Measurements from ENCODE around the gene FGF18. TPM values are rescaled to one million over a fixed set of nuclear protein-coding genes. Genes with fewer than 3 reads are reported as not detected.

Gene FGF18
- total RNA-seq, 1 experiment from 2014 or later: 1.7 TPM

GRCh38 chr5:171463862-171464229 lies 44.4 kb downstream of the FGF18 start:
- BruUV-seq (replicated peaks): no TSS peak
- Histone ChIP-seq H3K4me3 (ENCODE audit: low read depth in 2 of 2, low read length in 2 of 2) (no peak overlapping the region), H3K27ac (ENCODE audit: low read length) (no peak overlapping the region), H3K36me3 (ENCODE audit: control insufficient read depth, insufficient read depth, low read length) (no peaks in the 10 kb centered on the region), H3K9me3 (ENCODE audit: control insufficient read depth, insufficient read depth, low read depth, low read length) (no peaks in the 10 kb centered on the region), H3K27me3 (ENCODE audit: control insufficient read depth, insufficient read depth, low read length) (no peaks in the 10 kb centered on the region; the same call in 1 of the 2 replicates), H3K4me1 (ENCODE audit: control insufficient read depth, insufficient read depth, low read length) (no peaks in the 10 kb centered on the region)
- DNase-seq (ENCODE audit: low read depth, low spot score) (no peak), ATAC-seq (no peak)
- intact Hi-C loops (cut with micrococcal nuclease; ENCODE audit: unreplicated experiment): no loop called here
- CTCF ChIA-PET: no interaction called here
- POLR2A ChIA-PET: no interaction called here
- in situ Hi-C loops (cut with HindIII; ENCODE audit: low pct_unique_long_range_greater_than_20kb, low sequenced_read_pairs): no loop called here
- TF ChIP-seq POLR2AphosphoS5 (IDR thresholded peaks at IDR 0.05; ENCODE audit: low read depth, low read length) (no peak), REST (IDR thresholded peaks at IDR 0.05; ENCODE audit: insufficient read depth in 1 of 2, low read depth in 2 of 2, low read length in 1 of 2) (no peak), CTCF (IDR thresholded peaks at IDR 0.05) (no peak)

GRCh38 chr5:171464829-171465228 lies 45.4 kb downstream of the FGF18 start:
- in situ Hi-C loops (cut with HindIII; ENCODE audit: low pct_unique_long_range_greater_than_20kb, low sequenced_read_pairs): no loop called here
- Histone ChIP-seq H3K27me3 (ENCODE audit: control insufficient read depth, insufficient read depth, low read length) (no peaks in the 10 kb centered on the region; the same call in 1 of the 2 replicates), H3K4me1 (ENCODE audit: control insufficient read depth, insufficient read depth, low read length) (no peaks in the 10 kb centered on the region), H3K27ac (ENCODE audit: low read length) (no peak overlapping the region), H3K36me3 (ENCODE audit: control insufficient read depth, insufficient read depth, low read length) (no peaks in the 10 kb centered on the region), H3K4me3 (ENCODE audit: low read depth in 2 of 2, low read length in 2 of 2) (no peak overlapping the region), H3K9me3 (ENCODE audit: control insufficient read depth, insufficient read depth, low read depth, low read length) (no peaks in the 10 kb centered on the region)
- no peak for ATAC-seq
- intact Hi-C loops (cut with micrococcal nuclease; ENCODE audit: unreplicated experiment): no loop called here
- DNase-seq (ENCODE audit: low read depth, low spot score): no peak
- TF ChIP-seq POLR2AphosphoS5 (IDR thresholded peaks at IDR 0.05; ENCODE audit: low read depth, low read length) (no peak), SIN3A (IDR thresholded peaks at IDR 0.05; ENCODE audit: borderline replicate concordance, insufficient read depth, low read depth, low read length) (no peak), CTCF (IDR thresholded peaks at IDR 0.05) (no peak)
- BruUV-seq (replicated peaks): no TSS peak
- ChIA-PET POLR2A (no interaction called here), CTCF (no interaction called here)

GRCh38 chr5:171467107-171467506 lies 47.7 kb downstream of the FGF18 start:
- Histone ChIP-seq H3K27me3 (ENCODE audit: control insufficient read depth, insufficient read depth, low read length) (no peaks in the 10 kb centered on the region; the same call in 1 of the 2 replicates), H3K4me1 (ENCODE audit: control insufficient read depth, insufficient read depth, low read length) (no peaks in the 10 kb centered on the region), H3K36me3 (ENCODE audit: control insufficient read depth, insufficient read depth, low read length) (no peaks in the 10 kb centered on the region), H3K4me3 (ENCODE audit: low read depth in 2 of 2, low read length in 2 of 2) (no peak overlapping the region), H3K9me3 (ENCODE audit: control insufficient read depth, insufficient read depth, low read depth, low read length) (no peaks in the 10 kb centered on the region), H3K27ac (ENCODE audit: low read length) (no peak overlapping the region)
- BruUV-seq (replicated peaks): no TSS peak
- ChIA-PET CTCF (no interaction called here), POLR2A (interaction anchor here (0.6 kb wide), 1 partner anchor 20 kb away, joined by 3 read pairs; no protein-coding TSS in a partner anchor)
- DNase-seq (ENCODE audit: low read depth, low spot score) (no peak), ATAC-seq (no peak)
- no peak for TF ChIP-seq SIN3A (IDR thresholded peaks at IDR 0.05; ENCODE audit: borderline replicate concordance, insufficient read depth, low read depth, low read length)
- no peak for TF ChIP-seq POLR2AphosphoS5 (IDR thresholded peaks at IDR 0.05; ENCODE audit: low read depth, low read length)
- no peak for TF ChIP-seq CTCF (IDR thresholded peaks at IDR 0.05)
- TF ChIP-seq TCF7L2 (IDR thresholded peaks at IDR 0.05; ENCODE audit: low read depth, low read length): no peak
- no peak for TF ChIP-seq REST (IDR thresholded peaks at IDR 0.05; ENCODE audit: insufficient read depth in 1 of 2, low read depth in 2 of 2, low read length in 1 of 2)
- in situ Hi-C loops (cut with HindIII; ENCODE audit: low pct_unique_long_range_greater_than_20kb, low sequenced_read_pairs) (no loop called here), intact Hi-C loops (cut with micrococcal nuclease; ENCODE audit: unreplicated experiment) (no loop called here)

Measured in Panc1 (cell line).